ENCODE results near the gene IQCE. TPM values are rescaled to one million over a fixed set of nuclear protein-coding genes. Genes with fewer than 3 reads are reported as not detected.

The IQCE gene
- total RNA-seq, 4 donors from 2014 or later, result 6.6 to 14.3 (median 12.8) TPM

GRCh38 chr7:2512179-2512661, 46.6 kb upstream of the IQCE start:
- no peak for DNase-seq (ENCODE audit: low spot score)
- TF ChIP-seq, protein P1, sequence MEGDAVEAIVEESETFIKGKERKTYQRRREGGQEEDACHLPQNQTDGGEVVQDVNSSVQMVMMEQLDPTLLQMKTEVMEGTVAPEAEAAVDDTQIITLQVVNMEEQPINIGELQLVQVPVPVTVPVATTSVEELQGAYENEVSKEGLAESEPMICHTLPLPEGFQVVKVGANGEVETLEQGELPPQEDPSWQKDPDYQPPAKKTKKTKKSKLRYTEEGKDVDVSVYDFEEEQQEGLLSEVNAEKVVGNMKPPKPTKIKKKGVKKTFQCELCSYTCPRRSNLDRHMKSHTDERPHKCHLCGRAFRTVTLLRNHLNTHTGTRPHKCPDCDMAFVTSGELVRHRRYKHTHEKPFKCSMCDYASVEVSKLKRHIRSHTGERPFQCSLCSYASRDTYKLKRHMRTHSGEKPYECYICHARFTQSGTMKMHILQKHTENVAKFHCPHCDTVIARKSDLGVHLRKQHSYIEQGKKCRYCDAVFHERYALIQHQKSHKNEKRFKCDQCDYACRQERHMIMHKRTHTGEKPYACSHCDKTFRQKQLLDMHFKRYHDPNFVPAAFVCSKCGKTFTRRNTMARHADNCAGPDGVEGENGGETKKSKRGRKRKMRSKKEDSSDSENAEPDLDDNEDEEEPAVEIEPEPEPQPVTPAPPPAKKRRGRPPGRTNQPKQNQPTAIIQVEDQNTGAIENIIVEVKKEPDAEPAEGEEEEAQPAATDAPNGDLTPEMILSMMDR (IDR thresholded peaks at IDR 0.05), result no peak
- ATAC-seq (ENCODE audit: low FRiP score), result no peak

DNA sequence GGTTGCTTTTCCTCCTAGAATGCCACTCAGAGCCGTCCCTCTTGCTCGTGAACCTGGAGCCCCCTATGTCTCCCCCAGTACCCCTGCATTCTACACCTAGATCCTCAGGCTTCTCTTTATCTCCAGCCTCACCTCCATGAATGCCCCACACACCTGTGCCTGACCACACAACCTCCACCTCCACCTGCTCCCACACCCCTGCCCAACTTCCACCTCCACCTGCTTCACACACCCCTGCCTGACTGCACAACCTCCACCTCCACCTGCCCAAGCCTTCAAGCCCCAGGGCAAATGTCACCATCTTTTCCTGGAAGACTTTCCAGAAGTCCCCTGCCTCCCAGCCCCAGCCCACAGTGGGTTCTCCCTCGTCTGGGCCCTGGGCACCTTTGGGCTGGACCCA, 46.1 kb upstream of the IQCE start:
- DNase-seq (ENCODE audit: low spot score), result no peak
- TF ChIP-seq, protein P1 (IDR thresholded peaks at IDR 0.05), result no peak
- ATAC-seq (ENCODE audit: low FRiP score), result no peak

DNA sequence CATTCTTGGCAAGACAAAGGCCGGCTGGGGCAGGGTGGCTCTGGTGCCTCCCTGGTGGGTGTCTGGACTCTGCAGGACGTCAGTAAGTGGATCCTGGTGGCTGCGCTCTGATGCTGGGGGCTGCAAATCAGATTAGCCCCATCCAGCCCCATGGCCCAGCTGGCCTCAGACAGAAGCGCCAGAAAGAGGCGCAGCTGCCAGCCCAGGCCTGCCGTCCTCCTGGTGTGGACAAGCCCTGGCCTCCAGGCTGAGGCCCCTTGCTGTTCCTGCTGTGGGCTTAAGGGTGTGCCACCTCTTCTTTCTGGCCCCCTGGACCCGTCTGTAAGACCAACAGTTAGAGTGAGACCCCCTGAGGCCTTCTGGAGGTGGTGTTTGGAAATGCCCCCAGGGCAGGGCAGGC, 45.1 kb upstream of the IQCE start:
- ATAC-seq (ENCODE audit: low FRiP score) (no peak), DNase-seq (ENCODE audit: low spot score) (no peak)
- TF ChIP-seq, protein P1 (IDR thresholded peaks at IDR 0.05), result no peak

GRCh38 chr7:2514473-2515423, 44.0 kb upstream of the IQCE start:
- TF ChIP-seq, protein P1 (IDR thresholded peaks at IDR 0.05), result no peak
- DNase-seq (ENCODE audit: low spot score) (no peak), ATAC-seq (ENCODE audit: low FRiP score) (no peak)

DNA sequence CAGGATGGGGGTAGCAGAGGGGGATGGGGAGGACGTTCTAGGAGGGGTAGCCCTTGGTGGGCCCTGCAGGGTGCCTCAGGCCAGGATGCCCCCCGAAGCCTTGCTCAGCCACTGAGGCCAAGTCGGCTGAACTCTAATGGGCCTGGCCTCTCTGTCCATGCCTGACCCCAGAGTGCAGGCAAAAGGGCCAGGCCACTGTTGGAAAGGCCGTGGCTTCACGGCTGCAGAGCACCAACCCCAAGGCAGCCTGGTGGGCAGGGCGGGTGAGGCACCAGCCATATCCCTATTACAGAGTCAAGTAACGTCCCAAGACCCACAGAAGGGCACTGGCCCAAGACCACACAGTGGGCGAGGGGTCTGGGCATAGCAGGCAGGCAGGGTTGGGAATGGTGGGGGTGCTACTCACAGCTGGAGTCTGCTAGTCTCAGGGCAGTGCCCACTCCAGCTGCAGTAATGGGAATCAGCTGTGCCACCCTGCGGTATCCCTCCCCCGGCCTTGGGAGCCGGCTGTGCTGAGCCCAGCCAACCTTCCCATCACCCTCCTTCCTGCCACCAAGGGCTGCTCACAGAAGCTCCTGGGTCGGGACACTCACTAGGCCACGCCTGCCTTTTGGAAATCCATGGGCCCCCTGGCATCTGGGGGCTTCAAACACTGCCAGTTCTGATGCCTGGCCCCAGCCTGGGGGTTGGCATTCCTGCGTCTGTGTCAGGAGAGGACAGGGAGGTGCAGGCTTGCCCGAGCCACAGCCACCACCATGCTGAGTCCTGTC, 43.2 kb upstream of the IQCE start:
- DNase-seq (ENCODE audit: low spot score) (no peak), ATAC-seq (ENCODE audit: low FRiP score) (no peak)
- TF ChIP-seq, protein P1 (IDR thresholded peaks at IDR 0.05), result no peak

GRCh38 chr7:2516194-2516555, 42.6 kb upstream of the IQCE start:
- TF ChIP-seq, protein P1 (IDR thresholded peaks at IDR 0.05), result no peak
- no peak for ATAC-seq (ENCODE audit: low FRiP score)
- no peak for DNase-seq (ENCODE audit: low spot score)

Measured in omental fat pad (tissue), 4 donors.